HL-60 (cell line): Measurements from ENCODE around the gene TNFSF13.

Experiments used
- CTCF ChIP-seq: IDR thresholded peaks from one replicate; pipeline ENCODE4 v1.5.1; 2011; ENCODE audit warnings: low read length, control low read depth, inconsistent platforms; ENCODE audit not compliant: insufficient read depth
- GABPA ChIP-seq: IDR thresholded peaks from 2 replicates; pipeline ENCODE4 v1.6.1; 2012; ENCODE audit warnings: low read depth
- POLR2AphosphoS5 ChIP-seq: IDR thresholded peaks from 2 replicates; pipeline ENCODE4 v1.6.1; 2012; ENCODE audit warnings: low read depth

- no peak for TF ChIP-seq CTCF
- TF ChIP-seq GABPA: no peak
- TF ChIP-seq POLR2AphosphoS5: no peak
These were observed 45.6 kb upstream of the TNFSF13 start for GRCh38 chr17:7512824-7513540.
